ENCODE measurements around the gene FUT1. TPM values are rescaled to one million over a fixed set of nuclear protein-coding genes. Genes with fewer than 3 reads are reported as not detected.

FUT1 gene
- polyA plus RNA-seq, 1 donor (not counting 4 experiments of a cell fraction or from before 2014, with no cell fraction given) = 3.7 TPM

GRCh38 chr19:48708471-48708870 lies 44.0 kb downstream of the FUT1 start:
- Histone ChIP-seq H3K4me1 (ENCODE audit: control insufficient read depth, extremely low read depth, insufficient read depth, low read length) (peaks cover 5% of the 10 kb centered on the region), H3K4me3 (ENCODE audit: control insufficient read depth in 2 of 3, extremely low read depth in 1 of 3, insufficient read depth in 2 of 3, low read depth in 1 of 3, low read length in 3 of 3) (no peak overlapping the region), H3K36me3 (ENCODE audit: control insufficient read depth in 2 of 2, extremely low read depth in 1 of 2, insufficient read depth in 2 of 2, low read length in 2 of 2) (peaks cover 0 to 4% of the 10 kb centered on the region in 2 experiments), H3K4me2 (ENCODE audit: control insufficient read depth, extremely low read depth, insufficient read depth, low read depth, low read length) (no peak overlapping the region), H3K27ac (ENCODE audit: control insufficient read depth, insufficient read depth, low read length) (no peak overlapping the region), H3K27me3 (ENCODE audit: control insufficient read depth, extremely low read depth, insufficient read depth, low read length) (no peaks in the 10 kb centered on the region), H3K9ac (ENCODE audit: control insufficient read depth, extremely low read depth, insufficient read depth, low read length) (no peak overlapping the region), H3K9me1 (ENCODE audit: control insufficient read depth, extremely low read depth, insufficient read depth, low read length) (no peaks in the 10 kb centered on the region), H3K79me2 (ENCODE audit: control insufficient read depth, insufficient read depth, low read length) (peaks cover 1% of the 10 kb centered on the region), H4K20me1 (ENCODE audit: control insufficient read depth, extremely low read depth, insufficient read depth, low read length) (no peaks in the 10 kb centered on the region), H2AFZ (ENCODE audit: control insufficient read depth, low read length) (no peak overlapping the region), H3K9me3 (ENCODE audit: control insufficient read depth, low read depth, low read length) (no peaks in the 10 kb centered on the region)
- TF ChIP-seq CTCF (optimal IDR thresholded peaks at IDR 0.05 in 1 of 3, IDR thresholded peaks at IDR 0.05 in 1 of 3, conservative IDR thresholded peaks at IDR 0.05 in 1 of 3; ENCODE audit: extremely low read depth in 1 of 3, insufficient read depth in 2 of 3, low read length in 3 of 3) = no peak
- no peak for FAIRE-seq
- dilution Hi-C loops (cut with MboI; ENCODE audit: extremely low pct_ligation_motif_present, low sequenced_read_pairs) = no loop called here
- DNase-seq (ENCODE audit: low read depth, low spot score) = no peak

GRCh38 chr19:48705431-48705830 lies 47.0 kb downstream of the FUT1 start:
- Histone ChIP-seq H3K9me1 (ENCODE audit: control insufficient read depth, extremely low read depth, insufficient read depth, low read length) (no peaks in the 10 kb centered on the region), H4K20me1 (ENCODE audit: control insufficient read depth, extremely low read depth, insufficient read depth, low read length) (no peaks in the 10 kb centered on the region), H3K79me2 (ENCODE audit: control insufficient read depth, insufficient read depth, low read length) (no peaks in the 10 kb centered on the region), H3K27me3 (ENCODE audit: control insufficient read depth, extremely low read depth, insufficient read depth, low read length) (no peaks in the 10 kb centered on the region), H3K36me3 (ENCODE audit: control insufficient read depth in 2 of 2, extremely low read depth in 1 of 2, insufficient read depth in 2 of 2, low read length in 2 of 2) (peaks cover 0 to 8% of the 10 kb centered on the region in 2 experiments), H3K4me2 (ENCODE audit: control insufficient read depth, extremely low read depth, insufficient read depth, low read depth, low read length) (no peak overlapping the region), H3K9ac (ENCODE audit: control insufficient read depth, extremely low read depth, insufficient read depth, low read length) (no peak overlapping the region), H3K4me3 (ENCODE audit: control insufficient read depth in 2 of 3, extremely low read depth in 1 of 3, insufficient read depth in 2 of 3, low read depth in 1 of 3, low read length in 3 of 3) (no peak overlapping the region), H3K9me3 (ENCODE audit: control insufficient read depth, low read depth, low read length) (no peaks in the 10 kb centered on the region), H2AFZ (ENCODE audit: control insufficient read depth, low read length) (no peak overlapping the region), H3K4me1 (ENCODE audit: control insufficient read depth, extremely low read depth, insufficient read depth, low read length) (no peaks in the 10 kb centered on the region), H3K27ac (ENCODE audit: control insufficient read depth, insufficient read depth, low read length) (no peak overlapping the region)
- FAIRE-seq = no peak
- dilution Hi-C loops (cut with MboI; ENCODE audit: extremely low pct_ligation_motif_present, low sequenced_read_pairs) = no loop called here
- TF ChIP-seq EZH2 (IDR thresholded peaks at IDR 0.05; ENCODE audit: low read length) (no peak), CTCF (optimal IDR thresholded peaks at IDR 0.05 in 1 of 3, IDR thresholded peaks at IDR 0.05 in 1 of 3, conservative IDR thresholded peaks at IDR 0.05 in 1 of 3; ENCODE audit: extremely low read depth in 1 of 3, insufficient read depth in 2 of 3, low read length in 3 of 3) (no peak)
- DNase-seq (ENCODE audit: low read depth, low spot score) = no peak
